ENCODE results near the gene CCDC107. TPM values are rescaled to one million over a fixed set of nuclear protein-coding genes. Genes with fewer than 3 reads are reported as not detected.

The CCDC107 gene
- polyA plus RNA-seq, 2 of the 4 experiments (the other 2 are of a cell fraction): 13.3 to 20.7 TPM

DNA sequence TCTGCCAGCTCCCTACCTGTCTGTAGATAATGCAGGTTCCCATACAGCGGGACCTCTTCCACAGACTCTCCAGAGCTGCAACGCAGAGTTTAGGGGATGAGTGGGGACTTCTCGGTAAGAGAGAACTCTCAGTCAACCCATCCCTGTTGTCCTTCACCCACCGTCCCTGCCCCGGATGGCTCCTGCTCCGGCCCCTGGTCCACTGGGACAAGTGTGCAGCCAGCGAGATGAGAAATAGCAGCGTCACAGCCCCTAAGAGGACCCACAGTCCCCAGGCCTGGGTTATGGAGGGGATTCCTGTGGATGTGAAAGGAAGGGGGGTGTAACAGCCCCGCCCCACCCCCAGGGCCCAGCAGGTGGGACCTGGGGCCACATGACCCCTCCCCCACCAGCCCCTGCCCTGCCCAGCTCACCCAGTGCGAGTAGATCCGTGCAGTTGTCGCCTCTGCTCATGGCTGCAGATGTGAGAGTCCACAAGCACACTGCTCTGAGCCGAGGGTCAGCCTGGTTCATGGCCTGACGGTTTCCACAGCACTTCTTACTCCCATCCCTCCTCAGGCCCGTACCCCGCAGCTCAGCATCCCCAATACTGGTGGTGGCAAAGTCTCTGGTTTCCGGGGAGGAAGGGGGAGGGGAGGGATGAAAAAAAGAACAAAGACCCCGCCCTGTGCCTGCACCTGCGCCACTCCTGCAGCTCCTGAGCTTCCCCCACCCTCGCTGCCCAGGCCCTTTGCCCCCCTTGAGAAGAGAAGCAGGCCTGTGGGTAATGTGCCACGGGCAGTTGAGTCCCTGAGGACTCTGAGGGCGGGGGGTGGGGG, 7.5 kb upstream of the CCDC107 start, which contains the start of gene SIT1:
TSS of gene SIT1 (minus strand) at position 591 of the 818 bp plus-strand sequence. CDS start at position 513, 78 bp downstream.
- WGBS (ENCODE audit: missing lambda C conversion rate): 86% methylated on average over 18 of the region's 22 CpGs
- no peak within 1 kb of the TSS for H3K4me3 ChIP-seq
- FAIRE-seq: no peak
- H3K4me1 ChIP-seq: peaks cover 30% of the 10 kb centered on the region
- H3K9me3 ChIP-seq: no peaks in the 10 kb centered on the region
- no peak for ATAC-seq
- H3K4me2 ChIP-seq: peak within 1 kb of the TSS; percentile 73; the same call in 2 of the 3 replicates
- no peak for TF ChIP-seq CEBPB (IDR thresholded peaks at IDR 0.05)
- no peak for TF ChIP-seq CHD2 (IDR thresholded peaks at IDR 0.05; ENCODE audit: low read length, partially characterized antibody)
- TF ChIP-seq RCOR1 (IDR thresholded peaks at IDR 0.05; ENCODE audit: low read depth, low read length): no peak
- TF ChIP-seq CHD4 (IDR thresholded peaks at IDR 0.05; ENCODE audit: borderline replicate concordance): no peak
- no peak for TF ChIP-seq RARB (CRISPR knock-in tag; IDR thresholded peaks at IDR 0.05)
- no peak for TF ChIP-seq GATA3 (IDR thresholded peaks at IDR 0.05; ENCODE audit: borderline replicate concordance)
- TF ChIP-seq, protein P1, sequence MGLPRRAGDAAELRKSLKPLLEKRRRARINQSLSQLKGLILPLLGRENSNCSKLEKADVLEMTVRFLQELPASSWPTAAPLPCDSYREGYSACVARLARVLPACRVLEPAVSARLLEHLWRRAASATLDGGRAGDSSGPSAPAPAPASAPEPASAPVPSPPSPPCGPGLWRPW (IDR thresholded peaks at IDR 0.05): no peak
- no peak for TF ChIP-seq FOSB (CRISPR knock-in tag; IDR thresholded peaks at IDR 0.05)
- TF ChIP-seq HEYL (CRISPR knock-in tag; IDR thresholded peaks at IDR 0.05): no peak
- no peak for TF ChIP-seq POLR2A (IDR thresholded peaks at IDR 0.05; ENCODE audit: low read length)
- TF ChIP-seq POLR2AphosphoS2 (conservative IDR thresholded peaks at IDR 0.05; ENCODE audit: low read length): no peak
- no peak for TF ChIP-seq EP300 (IDR thresholded peaks at IDR 0.05)
- no peak for TF ChIP-seq RNF2 (IDR thresholded peaks at IDR 0.05; ENCODE audit: borderline replicate concordance, low read depth)
- no peak for TF ChIP-seq FOSL2 (IDR thresholded peaks at IDR 0.05)
- no peak for TF ChIP-seq FOSL2 (CRISPR knock-in tag; IDR thresholded peaks at IDR 0.05)
- no peak for TF ChIP-seq ZC3H11A (IDR thresholded peaks at IDR 0.05)
- no peak for TF ChIP-seq SREBF2 (IDR thresholded peaks at IDR 0.05)
- no peak for TF ChIP-seq HOXA7 (CRISPR knock-in tag; IDR thresholded peaks at IDR 0.05)
- no peak for TF ChIP-seq BHLHE40 (IDR thresholded peaks at IDR 0.05; ENCODE audit: low read depth, low read length)
- TF ChIP-seq CBX2 (IDR thresholded peaks at IDR 0.05; ENCODE audit: borderline replicate concordance, low read depth): no peak
- peak within 1 kb of the TSS; percentile 45 to 65; a peak in 4 of 6 replicates for H3K27ac ChIP-seq
- DNase-seq (ENCODE audit: low read depth in 1 of 2, low spot score in 1 of 2): no peak
- ChIA-PET CTCF (interaction anchor here (1.1 to 5.9 kb wide), 4 partner anchors 10 to 46 kb away, joined by 3 to 135 read pairs (median 36); partner anchors contain the start of genes ARHGEF39, CCDC107 and RMRP), POLR2A (no interaction called here)

DNA sequence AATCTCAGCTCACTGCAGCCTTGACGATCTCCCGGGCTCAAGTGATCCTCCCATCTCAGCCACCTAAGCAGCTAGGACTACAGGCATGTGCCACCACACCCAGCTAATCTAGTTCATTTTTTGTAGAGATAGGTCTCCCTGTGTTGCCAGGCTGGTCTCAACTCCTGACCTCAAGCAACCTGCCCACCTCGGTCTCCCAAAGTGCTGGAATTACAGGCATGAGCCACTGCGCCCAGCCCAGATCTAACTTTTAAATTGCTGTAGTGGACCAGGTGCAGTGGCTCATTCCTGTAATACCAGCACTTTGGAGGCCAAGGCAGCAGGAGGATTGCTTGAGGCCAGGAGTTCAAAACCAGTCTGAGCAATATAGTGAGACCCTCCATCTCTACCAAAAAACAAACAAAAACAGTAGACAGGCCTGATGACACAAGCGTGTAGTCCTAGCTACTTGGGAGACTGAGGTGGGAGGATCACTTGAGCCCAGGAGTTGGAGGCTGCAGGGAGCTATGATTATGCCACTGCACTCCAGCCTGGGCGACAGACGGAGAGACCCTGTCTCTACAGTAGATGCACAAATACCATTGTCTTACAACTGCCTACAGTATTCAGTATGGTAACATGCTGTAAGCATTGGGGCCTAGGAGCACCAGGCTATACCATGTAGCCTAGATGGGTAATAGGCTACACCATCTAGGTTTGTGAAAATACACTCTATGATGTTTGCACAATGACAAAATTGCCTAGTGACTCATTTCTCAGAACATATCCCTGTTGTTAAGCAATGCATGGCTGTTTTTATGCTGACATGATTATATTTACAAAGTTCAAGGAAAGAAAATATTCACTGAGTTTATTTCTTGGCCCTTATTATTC, 5.9 kb upstream of the CCDC107 start:
- peak; percentile 81 for TF ChIP-seq FOSL2 (IDR thresholded peaks at IDR 0.05)
- peak; percentile 96 for TF ChIP-seq FOSL2 (CRISPR knock-in tag; IDR thresholded peaks at IDR 0.05)
- TF ChIP-seq GATA3 (IDR thresholded peaks at IDR 0.05; ENCODE audit: borderline replicate concordance): no peak
- no peak for TF ChIP-seq CHD4 (IDR thresholded peaks at IDR 0.05; ENCODE audit: borderline replicate concordance)
- TF ChIP-seq, protein P2, sequence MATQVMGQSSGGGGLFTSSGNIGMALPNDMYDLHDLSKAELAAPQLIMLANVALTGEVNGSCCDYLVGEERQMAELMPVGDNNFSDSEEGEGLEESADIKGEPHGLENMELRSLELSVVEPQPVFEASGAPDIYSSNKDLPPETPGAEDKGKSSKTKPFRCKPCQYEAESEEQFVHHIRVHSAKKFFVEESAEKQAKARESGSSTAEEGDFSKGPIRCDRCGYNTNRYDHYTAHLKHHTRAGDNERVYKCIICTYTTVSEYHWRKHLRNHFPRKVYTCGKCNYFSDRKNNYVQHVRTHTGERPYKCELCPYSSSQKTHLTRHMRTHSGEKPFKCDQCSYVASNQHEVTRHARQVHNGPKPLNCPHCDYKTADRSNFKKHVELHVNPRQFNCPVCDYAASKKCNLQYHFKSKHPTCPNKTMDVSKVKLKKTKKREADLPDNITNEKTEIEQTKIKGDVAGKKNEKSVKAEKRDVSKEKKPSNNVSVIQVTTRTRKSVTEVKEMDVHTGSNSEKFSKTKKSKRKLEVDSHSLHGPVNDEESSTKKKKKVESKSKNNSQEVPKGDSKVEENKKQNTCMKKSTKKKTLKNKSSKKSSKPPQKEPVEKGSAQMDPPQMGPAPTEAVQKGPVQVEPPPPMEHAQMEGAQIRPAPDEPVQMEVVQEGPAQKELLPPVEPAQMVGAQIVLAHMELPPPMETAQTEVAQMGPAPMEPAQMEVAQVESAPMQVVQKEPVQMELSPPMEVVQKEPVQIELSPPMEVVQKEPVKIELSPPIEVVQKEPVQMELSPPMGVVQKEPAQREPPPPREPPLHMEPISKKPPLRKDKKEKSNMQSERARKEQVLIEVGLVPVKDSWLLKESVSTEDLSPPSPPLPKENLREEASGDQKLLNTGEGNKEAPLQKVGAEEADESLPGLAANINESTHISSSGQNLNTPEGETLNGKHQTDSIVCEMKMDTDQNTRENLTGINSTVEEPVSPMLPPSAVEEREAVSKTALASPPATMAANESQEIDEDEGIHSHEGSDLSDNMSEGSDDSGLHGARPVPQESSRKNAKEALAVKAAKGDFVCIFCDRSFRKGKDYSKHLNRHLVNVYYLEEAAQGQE (IDR thresholded peaks at IDR 0.05): no peak
- TF ChIP-seq JUNB (IDR thresholded peaks at IDR 0.05): peak; percentile 62; the same call in 1 of the 2 replicates
- TF ChIP-seq MAFK (IDR thresholded peaks at IDR 0.05; ENCODE audit: partially characterized antibody): peak; percentile 100
- TF ChIP-seq, protein P1 (IDR thresholded peaks at IDR 0.05): peak; percentile 23; the same call in 1 of the 2 replicates
- peak; percentile 94 for TF ChIP-seq CEBPB (IDR thresholded peaks at IDR 0.05)
- TF ChIP-seq, protein P3, sequence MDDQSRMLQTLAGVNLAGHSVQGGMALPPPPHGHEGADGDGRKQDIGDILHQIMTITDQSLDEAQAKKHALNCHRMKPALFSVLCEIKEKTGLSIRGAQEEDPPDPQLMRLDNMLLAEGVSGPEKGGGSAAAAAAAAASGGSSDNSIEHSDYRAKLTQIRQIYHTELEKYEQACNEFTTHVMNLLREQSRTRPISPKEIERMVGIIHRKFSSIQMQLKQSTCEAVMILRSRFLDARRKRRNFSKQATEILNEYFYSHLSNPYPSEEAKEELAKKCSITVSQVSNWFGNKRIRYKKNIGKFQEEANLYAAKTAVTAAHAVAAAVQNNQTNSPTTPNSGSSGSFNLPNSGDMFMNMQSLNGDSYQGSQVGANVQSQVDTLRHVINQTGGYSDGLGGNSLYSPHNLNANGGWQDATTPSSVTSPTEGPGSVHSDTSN (IDR thresholded peaks at IDR 0.05): no peak
- TF ChIP-seq, protein P4, sequence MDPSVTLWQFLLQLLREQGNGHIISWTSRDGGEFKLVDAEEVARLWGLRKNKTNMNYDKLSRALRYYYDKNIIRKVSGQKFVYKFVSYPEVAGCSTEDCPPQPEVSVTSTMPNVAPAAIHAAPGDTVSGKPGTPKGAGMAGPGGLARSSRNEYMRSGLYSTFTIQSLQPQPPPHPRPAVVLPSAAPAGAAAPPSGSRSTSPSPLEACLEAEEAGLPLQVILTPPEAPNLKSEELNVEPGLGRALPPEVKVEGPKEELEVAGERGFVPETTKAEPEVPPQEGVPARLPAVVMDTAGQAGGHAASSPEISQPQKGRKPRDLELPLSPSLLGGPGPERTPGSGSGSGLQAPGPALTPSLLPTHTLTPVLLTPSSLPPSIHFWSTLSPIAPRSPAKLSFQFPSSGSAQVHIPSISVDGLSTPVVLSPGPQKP (IDR thresholded peaks at IDR 0.05; ENCODE audit: low read depth, low read length): no peak
- TF ChIP-seq RFX5 (IDR thresholded peaks at IDR 0.05): no peak
- peak; percentile 50; the same call in 1 of the 2 replicates for TF ChIP-seq TFCP2L1 (CRISPR knock-in tag; IDR thresholded peaks at IDR 0.05)
- no peak for TF ChIP-seq EHMT2 (IDR thresholded peaks at IDR 0.05; ENCODE audit: low read depth)
- H3K9me3 ChIP-seq: no peaks in the 10 kb centered on the region
- ChIA-PET CTCF (interaction anchor here (0.9 to 1.0 kb wide), 2 partner anchors 43 to 87 kb away, joined by 4 to 6 read pairs; no protein-coding TSS in a partner anchor), POLR2A (interaction anchor here (0.6 kb wide), 2 partner anchors 32 to 48 kb away, joined by 3 read pairs; no protein-coding TSS in a partner anchor)
- peak overlapping the region; percentile 73 for H3K4me2 ChIP-seq
- ATAC-seq (peak; percentile 53 to 65; a peak in 5 of 6 replicates), DNase-seq (ENCODE audit: low read depth in 1 of 2, low spot score in 1 of 2) (peak in 1 of 2 experiments; percentile 75), FAIRE-seq (no peak)
- H3K4me1 ChIP-seq: peaks cover 28% of the 10 kb centered on the region
- no peak overlapping the region for H3K4me3 ChIP-seq
- H3K27ac ChIP-seq: peak overlapping the region; percentile 45 to 65; a peak in 5 of 6 replicates
- 63% methylated on average over 7 of the region's 7 CpGs for WGBS (ENCODE audit: missing lambda C conversion rate)

All from A549 (cell line).